ENCODE measurements around the gene ARL17A.
"Not testable (repeated sequence)": the region's sequence is repeated elsewhere in the genome, so short reads cannot be mapped to it uniquely, and the experiment has no call there.

- TF ChIP-seq, protein P1, sequence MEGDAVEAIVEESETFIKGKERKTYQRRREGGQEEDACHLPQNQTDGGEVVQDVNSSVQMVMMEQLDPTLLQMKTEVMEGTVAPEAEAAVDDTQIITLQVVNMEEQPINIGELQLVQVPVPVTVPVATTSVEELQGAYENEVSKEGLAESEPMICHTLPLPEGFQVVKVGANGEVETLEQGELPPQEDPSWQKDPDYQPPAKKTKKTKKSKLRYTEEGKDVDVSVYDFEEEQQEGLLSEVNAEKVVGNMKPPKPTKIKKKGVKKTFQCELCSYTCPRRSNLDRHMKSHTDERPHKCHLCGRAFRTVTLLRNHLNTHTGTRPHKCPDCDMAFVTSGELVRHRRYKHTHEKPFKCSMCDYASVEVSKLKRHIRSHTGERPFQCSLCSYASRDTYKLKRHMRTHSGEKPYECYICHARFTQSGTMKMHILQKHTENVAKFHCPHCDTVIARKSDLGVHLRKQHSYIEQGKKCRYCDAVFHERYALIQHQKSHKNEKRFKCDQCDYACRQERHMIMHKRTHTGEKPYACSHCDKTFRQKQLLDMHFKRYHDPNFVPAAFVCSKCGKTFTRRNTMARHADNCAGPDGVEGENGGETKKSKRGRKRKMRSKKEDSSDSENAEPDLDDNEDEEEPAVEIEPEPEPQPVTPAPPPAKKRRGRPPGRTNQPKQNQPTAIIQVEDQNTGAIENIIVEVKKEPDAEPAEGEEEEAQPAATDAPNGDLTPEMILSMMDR (IDR thresholded peaks at IDR 0.05; ENCODE audit: low read depth, low read length) = not testable (repeated sequence)
- TF ChIP-seq POLR2A (IDR thresholded peaks at IDR 0.05; ENCODE audit: extremely low read depth, insufficient read length); MAX (IDR thresholded peaks at IDR 0.05; ENCODE audit: low read depth, low read length): not testable (repeated sequence)
Observed at GRCh38 chr17:46628753-46629436, 49.4 kb upstream of the ARL17A start.

Data from NB4 (cell line).